ENCODE data around the gene RADIL.

The RADIL gene

GRCh38 chr7:4835398-4836205 is 47.9 kb downstream of the RADIL start:
- no peak overlapping the region for H3K4me3 ChIP-seq (ENCODE audit: low read length)
- no peak for TF ChIP-seq ZNF274 (IDR thresholded peaks at IDR 0.05; ENCODE audit: low read depth, low read length)

GRCh38 chr7:4834601-4835397 is 48.7 kb downstream of the RADIL start:
- no peak overlapping the region for H3K4me3 ChIP-seq (ENCODE audit: low read length)
- no peak for TF ChIP-seq ZNF274 (IDR thresholded peaks at IDR 0.05; ENCODE audit: low read depth, low read length)

DNA sequence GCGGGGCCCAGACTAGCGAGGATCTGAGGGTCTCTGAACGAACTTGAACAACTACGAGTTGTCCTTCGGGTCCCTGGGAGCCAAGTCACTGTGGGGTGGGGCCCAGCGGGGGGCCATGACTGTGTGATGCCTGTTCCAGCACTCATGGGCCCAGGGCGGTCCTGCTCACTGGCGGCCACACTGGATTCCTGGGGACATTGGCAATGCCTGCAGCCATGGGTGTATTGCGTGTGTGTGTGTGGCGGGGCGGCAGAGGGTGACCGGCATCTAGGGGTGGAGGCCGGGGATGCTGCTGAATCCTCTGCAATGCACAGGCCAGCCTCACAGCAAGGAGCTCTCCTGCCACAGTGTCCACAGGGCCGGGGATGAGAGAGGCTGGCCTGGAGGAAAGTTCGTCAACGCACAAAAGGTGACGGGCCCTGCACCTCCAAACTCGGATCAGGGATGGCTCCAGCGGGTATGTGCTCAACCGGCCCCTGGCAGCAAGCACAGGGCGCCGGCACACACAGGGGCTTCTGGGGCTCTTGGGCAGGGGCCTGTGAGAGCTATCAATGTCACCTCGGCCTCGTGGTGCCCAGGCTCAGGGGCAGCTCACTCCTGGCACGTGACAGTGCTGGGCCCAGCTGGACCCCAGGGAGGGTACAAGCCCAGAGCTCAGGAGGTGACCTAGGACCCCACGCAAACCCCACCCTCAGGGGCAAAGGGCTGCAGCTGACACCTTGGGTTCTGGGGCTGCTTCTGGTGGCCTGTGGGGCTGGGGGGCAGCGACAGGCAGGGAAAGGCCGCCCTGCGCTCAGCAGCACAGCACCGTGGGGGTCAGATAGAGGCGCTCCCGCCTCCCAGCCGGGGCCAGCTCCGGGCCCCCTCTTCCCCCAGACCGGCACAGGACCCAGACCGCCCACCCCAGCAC is 49.6 kb downstream of the RADIL start:
- TF ChIP-seq ZNF274 (IDR thresholded peaks at IDR 0.05; ENCODE audit: low read depth, low read length): no peak

DNA sequence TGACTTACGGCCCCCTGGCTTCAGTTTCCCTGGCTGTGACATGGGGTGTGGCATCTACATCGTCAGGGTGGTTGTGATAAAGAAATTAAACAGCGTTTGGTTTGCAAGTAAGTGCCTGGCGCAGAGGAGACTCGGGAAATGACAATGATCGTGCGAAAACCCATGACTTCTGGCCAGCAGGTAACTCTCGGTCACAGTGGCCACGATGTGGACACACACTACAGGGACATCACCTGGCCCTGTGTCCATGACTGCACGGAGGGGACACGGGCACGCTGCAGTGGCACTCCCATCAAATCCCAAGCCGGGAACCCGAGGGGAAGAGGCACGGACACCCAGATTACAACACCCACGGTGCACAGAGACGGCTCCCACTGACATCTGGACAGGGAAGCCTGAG is 50.3 kb downstream of the RADIL start:
- no peak for TF ChIP-seq ZNF274 (IDR thresholded peaks at IDR 0.05; ENCODE audit: low read depth, low read length)
- H3K4me3 ChIP-seq (ENCODE audit: low read length): no peak overlapping the region

More for the DNA sequence above, 49.6 kb downstream of the RADIL start:
- H3K4me3 ChIP-seq (ENCODE audit: low read length): no peak overlapping the region

DNA sequence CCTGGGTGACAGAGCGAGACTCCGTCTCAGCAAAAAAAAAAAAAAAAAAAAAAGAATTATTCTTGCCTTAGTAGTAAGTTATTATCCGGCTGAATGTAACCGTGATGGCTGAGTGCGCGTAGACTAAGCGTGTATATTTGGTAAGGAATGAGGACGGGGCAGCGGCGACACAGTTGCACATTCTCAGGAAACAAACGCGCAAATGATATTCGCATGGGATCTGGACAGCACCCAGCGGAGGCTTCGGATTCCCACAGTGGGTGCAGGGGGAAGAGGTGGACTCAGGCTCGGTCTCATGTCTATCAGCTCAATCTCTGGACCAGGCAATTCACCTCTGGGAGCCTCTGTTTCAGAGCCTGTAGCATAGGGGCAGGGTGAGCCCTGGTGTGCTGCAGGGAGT is 50.8 kb downstream of the RADIL start:
- no peak overlapping the region for H3K4me3 ChIP-seq (ENCODE audit: low read length)
- TF ChIP-seq ZNF274 (IDR thresholded peaks at IDR 0.05; ENCODE audit: low read depth, low read length): no peak

GRCh38 chr7:4831723-4832495 is 51.6 kb downstream of the RADIL start:
- no peak for TF ChIP-seq ZNF274 (IDR thresholded peaks at IDR 0.05; ENCODE audit: low read depth, low read length)
- H3K4me3 ChIP-seq (ENCODE audit: low read length): no peak overlapping the region

DNA sequence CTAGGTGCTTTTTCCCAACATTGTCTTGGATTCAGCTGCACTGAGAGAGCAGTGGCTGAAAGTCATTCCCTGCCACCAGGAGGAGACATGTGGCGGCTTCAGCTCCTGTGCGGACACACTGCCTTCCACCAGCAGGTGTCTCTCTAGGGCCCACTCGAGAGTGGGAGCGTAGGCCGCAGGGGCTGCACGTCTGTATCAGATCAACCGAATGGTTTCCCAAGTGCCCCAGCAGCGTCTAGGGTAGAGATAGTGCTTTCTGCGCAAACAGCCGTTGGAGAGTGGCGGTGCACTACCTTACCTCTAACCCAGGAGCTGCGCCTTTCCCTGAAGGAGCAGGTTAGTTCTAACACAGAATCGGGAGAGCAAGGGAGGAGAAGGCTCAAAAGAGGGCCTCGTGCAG is 53.3 kb downstream of the RADIL start:
- TF ChIP-seq ZNF274 (IDR thresholded peaks at IDR 0.05; ENCODE audit: low read depth, low read length): no peak
- no peak overlapping the region for H3K4me3 ChIP-seq (ENCODE audit: low read length)

GRCh38 chr7:4828720-4829383 is 54.7 kb downstream of the RADIL start:
- TF ChIP-seq ZNF274 (IDR thresholded peaks at IDR 0.05; ENCODE audit: low read depth, low read length): no peak
- no peak overlapping the region for H3K4me3 ChIP-seq (ENCODE audit: low read length)

- H3K4me3 ChIP-seq (ENCODE audit: low read length): no peak overlapping the region
- no peak for TF ChIP-seq ZNF274 (IDR thresholded peaks at IDR 0.05; ENCODE audit: low read depth, low read length)
Measured at GRCh38 chr7:4825081-4825480, 58.4 kb downstream of the RADIL start.

DNA sequence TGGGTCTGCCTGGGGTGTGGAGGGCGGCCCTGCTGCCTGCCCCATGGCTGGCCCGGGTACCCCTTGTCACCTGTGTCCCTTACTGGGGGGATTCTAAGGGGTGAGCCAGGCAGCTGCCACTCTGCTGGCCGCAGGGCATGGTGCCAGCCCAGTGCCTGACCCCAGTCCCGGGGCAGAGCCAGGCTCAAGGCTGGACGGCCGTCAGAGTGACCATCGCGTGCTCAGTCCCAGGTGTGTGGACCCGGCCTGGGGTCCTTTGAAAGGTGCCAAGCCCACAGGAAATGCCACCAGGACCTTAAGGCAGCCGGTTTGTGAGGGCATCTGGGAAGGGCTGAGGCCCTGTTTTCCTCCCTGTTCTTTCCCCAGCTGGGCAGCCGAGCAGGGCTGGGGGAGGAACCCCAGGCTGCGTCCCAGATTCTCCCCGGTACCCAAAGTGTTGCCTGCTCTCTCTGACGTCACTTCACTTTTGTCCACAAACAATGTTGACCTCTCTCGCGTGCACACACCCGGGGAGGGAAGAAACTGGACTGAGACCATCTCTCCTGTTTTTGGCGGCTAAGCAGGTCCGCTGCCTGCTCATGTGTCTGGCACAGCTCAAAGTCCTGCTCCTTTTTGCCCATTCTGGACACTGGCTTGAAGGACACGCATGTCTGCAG is 59.3 kb downstream of the RADIL start:
- H3K4me3 ChIP-seq (ENCODE audit: low read length): no peak overlapping the region

DNA sequence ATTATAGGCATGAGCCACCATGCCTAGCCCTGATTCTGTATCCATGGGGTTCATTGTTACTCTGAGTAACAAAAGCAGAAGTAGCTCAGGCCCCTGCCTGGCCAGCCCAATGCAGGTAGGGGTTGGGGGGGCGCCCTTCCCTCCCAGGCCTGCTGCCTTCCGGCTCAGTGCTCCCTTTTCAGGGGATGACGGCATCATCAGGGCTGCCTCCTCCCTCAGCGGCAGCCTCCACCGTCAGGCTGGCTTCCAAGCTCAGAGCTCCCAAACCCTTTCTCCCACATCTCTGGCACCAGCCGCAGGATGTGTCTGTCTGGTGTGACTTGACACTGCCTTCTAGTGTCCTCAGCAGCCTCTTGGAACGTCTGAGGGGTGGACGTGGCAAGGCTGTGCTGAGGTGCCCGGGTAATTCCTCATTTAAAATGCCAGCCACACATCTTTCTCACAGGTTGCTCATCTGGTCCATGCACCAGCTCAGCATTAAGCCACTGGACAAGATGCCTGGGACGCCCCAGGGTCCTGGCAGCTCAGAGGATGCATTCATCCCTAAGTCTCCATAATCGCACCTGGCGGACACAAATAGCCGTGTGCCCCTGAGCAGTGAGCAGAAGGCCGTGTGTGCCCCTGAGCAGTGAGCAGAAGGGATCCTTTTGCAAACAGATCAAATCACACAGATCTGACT is 59.9 kb downstream of the RADIL start:
- H3K4me3 ChIP-seq (ENCODE audit: low read length): no peak overlapping the region
- TF ChIP-seq ZNF274 (IDR thresholded peaks at IDR 0.05; ENCODE audit: low read depth, low read length): no peak

More for the DNA sequence above, 59.3 kb downstream of the RADIL start:
- no peak for TF ChIP-seq ZNF274 (IDR thresholded peaks at IDR 0.05; ENCODE audit: low read depth, low read length)

DNA sequence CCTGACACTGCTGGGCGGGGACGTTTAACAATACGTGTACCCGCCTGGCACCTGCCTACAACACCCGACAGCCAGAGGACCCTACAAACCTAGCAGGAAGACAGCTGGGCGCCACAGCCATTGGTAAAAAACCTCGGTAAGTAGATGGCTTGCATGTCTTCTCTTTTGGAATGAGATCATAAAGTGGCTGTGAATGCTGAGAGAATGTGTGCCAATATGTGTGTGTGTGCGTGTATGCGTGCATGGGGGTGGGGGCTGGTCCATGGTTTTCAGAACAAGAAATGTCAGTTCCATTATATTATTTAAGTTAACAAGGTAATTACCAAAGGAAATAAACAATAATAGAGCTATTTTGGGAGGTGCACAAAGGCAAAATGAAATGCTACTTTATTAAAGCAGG is 60.8 kb downstream of the RADIL start:
- no peak for TF ChIP-seq ZNF274 (IDR thresholded peaks at IDR 0.05; ENCODE audit: low read depth, low read length)
- H3K4me3 ChIP-seq (ENCODE audit: low read length): no peak overlapping the region

Measured in GM08714 (cell line).